ENCODE measurements around the gene NAPA.

GRCh38 chr19:47529018-47529742, 14.3 kb upstream of the NAPA start:
- no peak for TF ChIP-seq POLR2A (IDR thresholded peaks at IDR 0.05)
- TF ChIP-seq, protein P1, sequence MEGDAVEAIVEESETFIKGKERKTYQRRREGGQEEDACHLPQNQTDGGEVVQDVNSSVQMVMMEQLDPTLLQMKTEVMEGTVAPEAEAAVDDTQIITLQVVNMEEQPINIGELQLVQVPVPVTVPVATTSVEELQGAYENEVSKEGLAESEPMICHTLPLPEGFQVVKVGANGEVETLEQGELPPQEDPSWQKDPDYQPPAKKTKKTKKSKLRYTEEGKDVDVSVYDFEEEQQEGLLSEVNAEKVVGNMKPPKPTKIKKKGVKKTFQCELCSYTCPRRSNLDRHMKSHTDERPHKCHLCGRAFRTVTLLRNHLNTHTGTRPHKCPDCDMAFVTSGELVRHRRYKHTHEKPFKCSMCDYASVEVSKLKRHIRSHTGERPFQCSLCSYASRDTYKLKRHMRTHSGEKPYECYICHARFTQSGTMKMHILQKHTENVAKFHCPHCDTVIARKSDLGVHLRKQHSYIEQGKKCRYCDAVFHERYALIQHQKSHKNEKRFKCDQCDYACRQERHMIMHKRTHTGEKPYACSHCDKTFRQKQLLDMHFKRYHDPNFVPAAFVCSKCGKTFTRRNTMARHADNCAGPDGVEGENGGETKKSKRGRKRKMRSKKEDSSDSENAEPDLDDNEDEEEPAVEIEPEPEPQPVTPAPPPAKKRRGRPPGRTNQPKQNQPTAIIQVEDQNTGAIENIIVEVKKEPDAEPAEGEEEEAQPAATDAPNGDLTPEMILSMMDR (IDR thresholded peaks at IDR 0.05) = no peak

Measured in thyroid gland (tissue), 4 donors.